ENCODE measurements around the gene ZNF497.

DNA sequence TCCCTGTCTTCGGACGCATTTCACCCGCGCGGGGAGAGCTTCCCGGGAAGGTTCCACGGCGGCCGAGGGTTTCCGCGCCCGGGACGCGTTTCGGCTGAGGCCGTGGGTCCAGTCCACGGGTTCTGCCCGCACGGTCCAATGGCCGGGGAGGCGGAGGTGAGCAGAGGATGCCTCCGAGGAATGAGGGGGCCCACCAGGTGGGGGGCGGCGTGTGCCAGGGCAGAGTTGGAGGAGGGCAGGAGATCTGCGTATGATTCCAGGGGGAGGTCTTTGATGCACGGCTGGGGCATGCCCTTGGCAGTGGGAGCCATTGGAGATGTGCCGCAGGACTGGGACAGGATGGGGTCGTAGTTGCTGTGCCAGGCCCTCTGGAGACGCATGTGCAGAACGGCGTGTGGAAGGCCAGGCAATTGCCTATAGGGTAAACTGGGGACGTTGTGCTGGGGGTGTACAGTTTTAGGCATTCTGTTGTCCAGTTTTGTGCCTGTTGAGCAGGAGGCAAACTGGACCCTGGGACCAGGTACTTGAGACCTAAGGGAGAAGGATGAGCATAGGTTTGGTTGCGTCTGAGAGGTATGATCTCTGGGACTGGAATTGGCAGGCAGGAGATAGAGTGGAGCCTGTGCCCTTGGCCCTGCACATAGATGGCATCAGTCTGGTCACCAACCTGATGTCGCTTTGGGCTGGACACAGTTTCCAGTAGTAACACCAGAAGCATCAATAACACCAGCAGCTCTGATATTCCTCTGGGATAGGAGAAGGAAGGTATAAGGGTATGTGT lies 46.6 kb upstream of the ZNF497 start:
- TF ChIP-seq, protein P1, sequence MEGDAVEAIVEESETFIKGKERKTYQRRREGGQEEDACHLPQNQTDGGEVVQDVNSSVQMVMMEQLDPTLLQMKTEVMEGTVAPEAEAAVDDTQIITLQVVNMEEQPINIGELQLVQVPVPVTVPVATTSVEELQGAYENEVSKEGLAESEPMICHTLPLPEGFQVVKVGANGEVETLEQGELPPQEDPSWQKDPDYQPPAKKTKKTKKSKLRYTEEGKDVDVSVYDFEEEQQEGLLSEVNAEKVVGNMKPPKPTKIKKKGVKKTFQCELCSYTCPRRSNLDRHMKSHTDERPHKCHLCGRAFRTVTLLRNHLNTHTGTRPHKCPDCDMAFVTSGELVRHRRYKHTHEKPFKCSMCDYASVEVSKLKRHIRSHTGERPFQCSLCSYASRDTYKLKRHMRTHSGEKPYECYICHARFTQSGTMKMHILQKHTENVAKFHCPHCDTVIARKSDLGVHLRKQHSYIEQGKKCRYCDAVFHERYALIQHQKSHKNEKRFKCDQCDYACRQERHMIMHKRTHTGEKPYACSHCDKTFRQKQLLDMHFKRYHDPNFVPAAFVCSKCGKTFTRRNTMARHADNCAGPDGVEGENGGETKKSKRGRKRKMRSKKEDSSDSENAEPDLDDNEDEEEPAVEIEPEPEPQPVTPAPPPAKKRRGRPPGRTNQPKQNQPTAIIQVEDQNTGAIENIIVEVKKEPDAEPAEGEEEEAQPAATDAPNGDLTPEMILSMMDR (conservative IDR thresholded peaks at IDR 0.05): no peak
- TF ChIP-seq ZFX (IDR thresholded peaks at IDR 0.05): peak; percentile 72
